Lung (tissue), 12 donors: ENCODE measurements around the gene RUFY2. TPM values are rescaled to one million over a fixed set of nuclear protein-coding genes. Genes with fewer than 3 reads are reported as not detected.

ENCODE experiments used
- ATAC-seq: fragments of 200-7000 bp; cut with Tn5 transposase; one replicate; pipeline ENCODE4 v1.9.1; 2020; ENCODE audit warnings: moderate number of reproducible peaks; ENCODE audit not compliant: insufficient read depth, low FRiP score
- DNase-seq, 3 donors: peaks; one replicate each; pipeline ENCODE4 v3.0.0-alpha.2; 2013 to 2017
- H3K27ac ChIP-seq, 2 donors: one replicate each; pipeline ENCODE4 v1.5.1; 2013; ENCODE audit warnings: mild to moderate bottlenecking in 2 of 2, moderate library complexity in 2 of 2, control low read depth in 1 of 2, inconsistent platforms in 1 of 2, low read depth in 1 of 2, low read length in 1 of 2
- H3K27me3 ChIP-seq, 3 donors: one replicate each; pipeline ENCODE4 v1.5.1; 2013; ENCODE audit warnings: low read length in 2 of 3; ENCODE audit not compliant: control insufficient read depth in 3 of 3, insufficient read depth in 3 of 3
- H3K36me3 ChIP-seq, 4 donors: one replicate each; pipeline ENCODE4 v1.5.1; 2013; ENCODE audit warnings: low read length in 4 of 4, mild to moderate bottlenecking in 1 of 4, moderate library complexity in 1 of 4; ENCODE audit not compliant: control insufficient read depth in 4 of 4, insufficient read depth in 4 of 4
- H3K4me1 ChIP-seq, 5 donors: one replicate each; pipeline ENCODE4 v1.5.1; 2013; ENCODE audit warnings: low read length in 5 of 5, mild to moderate bottlenecking in 2 of 5, moderate library complexity in 1 of 5; ENCODE audit not compliant: control insufficient read depth in 5 of 5, insufficient read depth in 5 of 5
- H3K4me3 ChIP-seq: one replicate; pipeline ENCODE4 v1.5.1; 2013; ENCODE audit warnings: mild to moderate bottlenecking, control low read depth, moderate library complexity
- H3K9ac ChIP-seq, 2 donors: one replicate each; pipeline ENCODE4 v1.5.1; 2013; ENCODE audit warnings: low read length in 2 of 2, control low read depth in 1 of 2; ENCODE audit not compliant: insufficient read depth in 1 of 2
- H3K9me3 ChIP-seq, 4 donors: one replicate each; pipeline ENCODE4 v1.5.1; 2013; ENCODE audit warnings: low read length in 3 of 4, mild to moderate bottlenecking in 1 of 4, moderate library complexity in 1 of 4; ENCODE audit not compliant: control insufficient read depth in 4 of 4, insufficient read depth in 3 of 4
- CTCF ChIP-seq: IDR thresholded peaks from 2 replicates; pipeline ENCODE4 v1.5.1; 2012; ENCODE audit warnings: mild to moderate bottlenecking; ENCODE audit errors: control extremely low read depth, extremely low read depth
- WGBS, 2 donors: extraction: QIAGEN DNeasy Blood & Tissue Kit; methylation state at CpG; one replicate each; pipeline ENCODE4 v1.1.7; 2013; 5-methylcytosine and 5-hydroxymethylcytosine counted together
- polyA plus RNA-seq, 2 donors: library from polyadenylated mRNA; stranded (reverse); fragments of 200-250 nt; gene quantifications; one replicate each; pipeline ENCODE4 v1.2.1, GENCODE V29; 2013
- total RNA-seq, 2 donors: library from RNA; depleted of rRNA in 1 of 2; stranded (reverse); fragments of >200 nt in 1 of 2; gene quantifications; one replicate each; pipeline ENCODE4 v1.2.1, GENCODE V29; 2014 to 2021
- donor health status: control.
- donor health status: control.
- donor health status: Bipolar disorder and iron deficiency.
- donor health status: healthy.
- donor health status: DM: yes; HTN: yes; CAD: no.

The RUFY2 gene
- total and polyA plus RNA-seq, 4 donors, result 4.2 to 55.3 (median 13.4) TPM

GRCh38 chr10:68301790-68302502 is 105.1 kb downstream of the RUFY2 start:
- no peak overlapping the region for H3K27ac ChIP-seq
- peak; percentile 20 for TF ChIP-seq CTCF
- ATAC-seq, result no peak

GRCh38 chr10:68301301-68301700 is 105.8 kb downstream of the RUFY2 start:
- no peak overlapping the region for H3K9ac ChIP-seq
- no peaks in the 10 kb centered on the region for H3K36me3 ChIP-seq
- no peak for ATAC-seq
- H3K9me3 ChIP-seq, result no peaks in the 10 kb centered on the region
- WGBS, 2 donors, result 51 to 66% methylated on average over 3 of the region's 3 CpGs
- peaks cover 0 to 3% (median 0%) of the 10 kb centered on the region in 5 donors for H3K4me1 ChIP-seq
- no peaks in the 10 kb centered on the region for H3K27me3 ChIP-seq
- no peak for DNase-seq
- no peak overlapping the region for H3K27ac ChIP-seq
- H3K4me3 ChIP-seq, result no peak overlapping the region
- TF ChIP-seq CTCF, result no peak

More at GRCh38 chr10:68301790-68302502, 105.1 kb downstream of the RUFY2 start:
- H3K27me3 ChIP-seq, result no peaks in the 10 kb centered on the region
- H3K36me3 ChIP-seq, result no peaks in the 10 kb centered on the region
- no peaks in the 10 kb centered on the region for H3K9me3 ChIP-seq
- peaks cover 0 to 5% (median 0%) of the 10 kb centered on the region in 5 donors for H3K4me1 ChIP-seq
- 51 to 52% methylated on average over 6 of the region's 6 CpGs for WGBS, 2 donors
- peak in 2 of 3 donors; percentile 73 to 78 for DNase-seq
- no peak overlapping the region for H3K4me3 ChIP-seq
- H3K9ac ChIP-seq, result no peak overlapping the region

- no peak for TF ChIP-seq CTCF
- Histone ChIP-seq H3K4me1 (no peaks in the 10 kb centered on the region), H3K27me3 (no peaks in the 10 kb centered on the region), H3K9me3 (no peaks in the 10 kb centered on the region), H3K36me3 (no peaks in the 10 kb centered on the region), H3K9ac (peak overlapping the region in 1 of 2 donors; percentile 1), H3K27ac (no peak overlapping the region), H3K4me3 (no peak overlapping the region)
- WGBS, 2 donors, result 78 to 81% methylated on average over 9 of the region's 9 CpGs
- ATAC-seq (no peak), DNase-seq (no peak)
Observed at GRCh38 chr10:68296843-68297663, 110.0 kb downstream of the RUFY2 start.

Other genes starting within 250 kb of the RUFY2 start
- gene ATOH7, start 175.2 kb downstream of the RUFY2 start, total RNA-seq, result not detected
- gene ATOH7, start 175.2 kb downstream of the RUFY2 start, polyA plus RNA-seq, result under 1 TPM; 0.02 to 0.08 TPM
- 100 to 1,000 TPM in 1 of 2 donors, 10 to 100 TPM in 1; 78.0 to 111 TPM for gene HNRNPH3, start 75.2 kb downstream of the RUFY2 start, total RNA-seq
- gene HNRNPH3, start 75.2 kb downstream of the RUFY2 start, polyA plus RNA-seq, result 100 to 1,000 TPM; 100 to 128 TPM
- 10 to 100 TPM in 1 of 2 donors, 1 to 10 TPM in 1; 4.8 to 12.5 TPM for gene PBLD, start 74.3 kb downstream of the RUFY2 start, total RNA-seq
- 1 to 10 TPM; 1.2 to 1.4 TPM for gene PBLD, start 74.3 kb downstream of the RUFY2 start, polyA plus RNA-seq
- 1 to 10 TPM; 2.5 to 6.2 TPM for gene DNA2, start 64.7 kb upstream of the RUFY2 start, total RNA-seq
- gene DNA2, start 64.7 kb upstream of the RUFY2 start, polyA plus RNA-seq, result 1 to 10 TPM; 1.5 to 3.5 TPM
- 10 to 100 TPM; 23.4 to 34.0 TPM for gene SLC25A16, start 120.2 kb upstream of the RUFY2 start, total RNA-seq
- gene SLC25A16, start 120.2 kb upstream of the RUFY2 start, polyA plus RNA-seq, result 10 to 100 TPM in 1 of 2 donors, 1 to 10 TPM in 1; 7.5 to 26.1 TPM
- gene TET1, start 153.1 kb upstream of the RUFY2 start, total RNA-seq, result 10 to 100 TPM in 1 of 2 donors, 1 to 10 TPM in 1; 1.3 to 23.5 TPM
- gene TET1, start 153.1 kb upstream of the RUFY2 start, polyA plus RNA-seq, result under 1 TPM; 0.06 to 0.14 TPM